ENCODE data around the gene ZNF277. TPM values are rescaled to one million over a fixed set of nuclear protein-coding genes. Genes with fewer than 3 reads are reported as not detected.

Gene ZNF277
- total RNA-seq, 3 donors from 2014 or later, result 30.8 to 38.3 (median 34.2) TPM

DNA sequence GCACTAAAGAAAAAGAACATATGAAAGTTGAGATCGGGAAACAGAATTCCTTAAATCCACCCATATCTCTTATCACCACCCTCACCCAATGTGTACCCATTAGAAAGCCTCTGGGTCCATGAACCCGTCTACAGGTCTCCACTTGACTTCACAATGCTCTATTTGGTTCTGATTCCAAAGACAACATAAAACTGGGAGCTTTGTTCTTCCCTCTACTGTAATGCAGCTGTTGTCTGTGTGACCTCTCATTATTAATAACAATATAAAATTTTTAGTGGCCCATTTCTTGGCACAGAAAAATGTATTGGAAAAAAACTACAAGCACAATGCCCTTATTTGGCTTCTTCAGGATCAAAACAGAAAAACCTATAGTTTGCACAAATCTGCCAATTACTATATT lies 30.3 kb upstream of the ZNF277 start:
- H3K27ac ChIP-seq, result no peak overlapping the region
- no peak for DNase-seq (ENCODE audit: low spot score in 2 of 2)
- no peak overlapping the region for H3K4me3 ChIP-seq
- no peaks in the 10 kb centered on the region for H3K36me3 ChIP-seq
- H3K27me3 ChIP-seq, result no peaks in the 10 kb centered on the region
- intact Hi-C loops (cut with DNase I; ENCODE audit: low total_unique reads), result no loop called here
- no peaks in the 10 kb centered on the region for H3K9me3 ChIP-seq
- TF ChIP-seq POLR2AphosphoS5 (IDR thresholded peaks at IDR 0.05) (no peak), POLR2A (IDR thresholded peaks at IDR 0.05) (no peak)
- TF ChIP-seq, protein P1, sequence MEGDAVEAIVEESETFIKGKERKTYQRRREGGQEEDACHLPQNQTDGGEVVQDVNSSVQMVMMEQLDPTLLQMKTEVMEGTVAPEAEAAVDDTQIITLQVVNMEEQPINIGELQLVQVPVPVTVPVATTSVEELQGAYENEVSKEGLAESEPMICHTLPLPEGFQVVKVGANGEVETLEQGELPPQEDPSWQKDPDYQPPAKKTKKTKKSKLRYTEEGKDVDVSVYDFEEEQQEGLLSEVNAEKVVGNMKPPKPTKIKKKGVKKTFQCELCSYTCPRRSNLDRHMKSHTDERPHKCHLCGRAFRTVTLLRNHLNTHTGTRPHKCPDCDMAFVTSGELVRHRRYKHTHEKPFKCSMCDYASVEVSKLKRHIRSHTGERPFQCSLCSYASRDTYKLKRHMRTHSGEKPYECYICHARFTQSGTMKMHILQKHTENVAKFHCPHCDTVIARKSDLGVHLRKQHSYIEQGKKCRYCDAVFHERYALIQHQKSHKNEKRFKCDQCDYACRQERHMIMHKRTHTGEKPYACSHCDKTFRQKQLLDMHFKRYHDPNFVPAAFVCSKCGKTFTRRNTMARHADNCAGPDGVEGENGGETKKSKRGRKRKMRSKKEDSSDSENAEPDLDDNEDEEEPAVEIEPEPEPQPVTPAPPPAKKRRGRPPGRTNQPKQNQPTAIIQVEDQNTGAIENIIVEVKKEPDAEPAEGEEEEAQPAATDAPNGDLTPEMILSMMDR (IDR thresholded peaks at IDR 0.05), result no peak
- no peaks in the 10 kb centered on the region for H3K4me1 ChIP-seq

DNA sequence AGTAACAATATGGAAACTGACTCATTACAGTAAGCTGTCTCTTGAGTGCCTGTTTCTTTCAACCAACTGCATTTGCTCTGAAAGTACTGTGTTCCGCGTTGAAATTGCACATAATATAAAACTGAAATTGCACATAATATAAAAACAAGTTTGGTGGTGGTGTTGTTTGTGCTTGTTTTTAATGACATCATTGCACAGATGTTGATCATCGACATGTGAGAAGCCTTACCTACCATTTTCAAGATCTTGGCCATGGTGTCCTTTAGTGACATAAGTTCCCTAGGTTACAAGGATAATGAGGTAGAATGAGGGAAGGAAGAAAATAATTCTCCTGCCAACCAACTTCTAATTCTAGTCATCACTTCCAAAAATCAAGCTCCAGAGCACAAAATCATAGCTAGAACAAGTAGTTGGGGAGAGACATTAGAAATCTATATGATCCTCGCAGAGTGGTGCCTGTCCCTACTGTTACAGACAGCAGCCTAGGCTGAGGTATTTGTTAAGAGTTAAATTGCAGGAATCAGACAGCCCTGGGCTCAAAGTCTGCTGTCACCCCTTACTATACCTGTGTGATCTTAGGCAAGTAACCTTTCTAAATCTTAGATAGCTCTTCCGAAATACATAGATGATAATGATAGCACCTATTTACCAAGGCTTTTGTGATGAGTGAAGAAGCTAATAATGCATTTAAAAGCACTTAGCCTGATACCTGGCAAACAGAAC lies 29.6 kb upstream of the ZNF277 start:
- Histone ChIP-seq H3K27me3 (no peaks in the 10 kb centered on the region), H3K36me3 (no peaks in the 10 kb centered on the region)
- no peak for DNase-seq (ENCODE audit: low spot score in 2 of 2)

DNA sequence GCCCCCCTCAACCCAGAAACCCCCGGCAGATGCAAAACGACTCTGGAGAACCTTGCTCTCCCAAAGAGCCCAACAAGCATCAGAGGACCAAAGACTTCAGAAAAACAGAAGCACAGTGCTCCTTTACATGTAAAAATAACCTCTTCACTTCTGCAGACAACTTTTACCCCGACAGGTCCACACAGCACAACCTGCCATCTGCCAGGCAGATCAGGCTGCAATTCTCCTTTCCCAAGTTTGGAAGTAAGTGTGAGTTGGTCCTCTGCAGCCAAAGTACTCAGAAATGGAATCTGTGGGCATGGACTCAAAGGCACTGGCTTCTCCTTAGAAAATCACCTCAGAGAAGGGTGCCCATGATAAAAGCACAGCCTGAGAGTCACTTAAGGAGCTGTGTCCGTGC lies 26.3 kb upstream of the ZNF277 start:
- TF ChIP-seq, protein P1 (IDR thresholded peaks at IDR 0.05), result no peak
- no peak for TF ChIP-seq POLR2A (IDR thresholded peaks at IDR 0.05)
- Histone ChIP-seq H3K27ac (no peak overlapping the region), H3K4me3 (no peak overlapping the region), H3K4me1 (no peaks in the 10 kb centered on the region), H3K36me3 (no peaks in the 10 kb centered on the region), H3K9me3 (no peaks in the 10 kb centered on the region), H3K27me3 (no peaks in the 10 kb centered on the region)
- intact Hi-C loops (cut with DNase I; ENCODE audit: low total_unique reads), result no loop called here
- no peak for DNase-seq (ENCODE audit: low spot score in 2 of 2)

More for the DNA sequence above, 29.6 kb upstream of the ZNF277 start:
- Histone ChIP-seq H3K9me3 (no peaks in the 10 kb centered on the region), H3K27ac (no peak overlapping the region), H3K4me1 (no peaks in the 10 kb centered on the region), H3K4me3 (no peak overlapping the region)
- intact Hi-C loops (cut with DNase I; ENCODE audit: low total_unique reads), result no loop called here
- no peak for TF ChIP-seq POLR2AphosphoS5 (IDR thresholded peaks at IDR 0.05)
- no peak for TF ChIP-seq POLR2A (IDR thresholded peaks at IDR 0.05)
- TF ChIP-seq, protein P1 (IDR thresholded peaks at IDR 0.05), result no peak

DNA sequence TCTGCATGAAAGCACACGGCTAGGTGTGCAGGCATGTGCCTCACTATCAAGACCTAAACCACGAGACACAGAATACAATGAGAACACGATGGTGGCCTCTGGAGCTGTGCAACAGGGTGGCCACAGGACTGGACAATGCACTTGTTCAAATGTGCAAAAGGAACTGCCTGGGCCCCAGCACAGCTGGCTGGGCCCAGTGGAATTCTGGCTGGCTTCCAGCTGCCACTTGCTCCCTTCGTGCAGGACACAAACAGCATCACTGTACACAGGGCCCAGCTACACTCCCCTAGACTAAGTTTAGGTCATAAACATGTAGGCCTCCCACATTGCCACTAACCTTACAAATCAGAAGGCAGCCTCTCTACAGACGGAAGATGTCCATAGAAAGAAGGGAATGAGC lies 23.7 kb upstream of the ZNF277 start:
- no peak overlapping the region for H3K27ac ChIP-seq
- no peaks in the 10 kb centered on the region for H3K27me3 ChIP-seq
- no peaks in the 10 kb centered on the region for H3K4me1 ChIP-seq
- no peak for DNase-seq (ENCODE audit: low spot score in 2 of 2)
- no peak overlapping the region for H3K4me3 ChIP-seq
- H3K36me3 ChIP-seq, result no peaks in the 10 kb centered on the region
- intact Hi-C loops (cut with DNase I; ENCODE audit: low total_unique reads), result no loop called here
- H3K9me3 ChIP-seq, result no peaks in the 10 kb centered on the region
- TF ChIP-seq POLR2A (IDR thresholded peaks at IDR 0.05) (no peak), POLR2AphosphoS5 (IDR thresholded peaks at IDR 0.05) (no peak)
- TF ChIP-seq, protein P1 (IDR thresholded peaks at IDR 0.05), result no peak

DNA sequence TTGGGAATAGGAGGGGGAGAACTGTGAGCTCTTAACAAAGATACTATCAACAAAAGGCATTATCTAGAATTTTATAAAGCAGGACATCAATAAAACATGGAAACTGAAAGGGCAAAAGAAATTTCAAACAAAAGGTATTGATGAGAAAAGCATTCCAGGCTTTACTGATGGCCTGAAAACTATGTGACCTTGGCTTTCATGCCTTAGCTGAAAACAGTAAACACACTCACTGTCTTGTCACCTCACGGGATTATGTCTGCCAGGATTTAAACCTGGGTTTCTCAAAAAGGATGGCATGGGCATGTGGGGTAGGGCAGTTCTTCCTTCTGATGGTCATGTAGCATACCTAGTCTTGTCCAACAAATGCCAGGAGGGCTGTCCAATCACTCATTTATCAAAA lies 23.2 kb upstream of the ZNF277 start:
- H3K27ac ChIP-seq, result no peak overlapping the region
- H3K27me3 ChIP-seq, result no peaks in the 10 kb centered on the region
- no peaks in the 10 kb centered on the region for H3K4me1 ChIP-seq
- intact Hi-C loops (cut with DNase I; ENCODE audit: low total_unique reads), result no loop called here
- H3K9me3 ChIP-seq, result no peaks in the 10 kb centered on the region
- TF ChIP-seq, protein P1 (IDR thresholded peaks at IDR 0.05), result no peak
- TF ChIP-seq POLR2A (IDR thresholded peaks at IDR 0.05) (no peak), POLR2AphosphoS5 (IDR thresholded peaks at IDR 0.05) (no peak)
- no peak overlapping the region for H3K4me3 ChIP-seq
- no peak for DNase-seq (ENCODE audit: low spot score in 2 of 2)
- no peaks in the 10 kb centered on the region for H3K36me3 ChIP-seq
